ENCODE data around the gene RAP1B.

DNA sequence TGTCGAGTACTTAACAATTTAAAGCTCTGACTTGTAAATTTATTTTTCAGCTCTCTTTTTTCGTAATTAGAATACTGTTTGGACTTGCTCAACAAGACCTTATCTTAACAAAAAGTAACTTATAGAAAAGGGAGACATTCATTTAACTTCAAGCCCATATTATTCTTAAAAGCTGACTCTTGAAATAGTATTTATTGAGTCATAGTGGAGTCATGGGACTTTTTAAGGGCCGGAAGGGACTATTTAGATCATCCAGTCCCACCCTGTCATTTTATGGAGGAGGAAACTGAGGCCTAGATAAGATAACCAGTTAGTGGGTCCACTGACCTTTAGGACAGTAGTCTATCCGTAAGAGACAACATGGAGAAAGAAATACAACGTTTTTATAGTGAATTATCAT, 1.5 kb downstream of the RAP1B start:
- TF ChIP-seq POLR2A (IDR thresholded peaks at IDR 0.05) (no peak), EP300 (IDR thresholded peaks at IDR 0.05) (no peak)
- TF ChIP-seq, protein P1, sequence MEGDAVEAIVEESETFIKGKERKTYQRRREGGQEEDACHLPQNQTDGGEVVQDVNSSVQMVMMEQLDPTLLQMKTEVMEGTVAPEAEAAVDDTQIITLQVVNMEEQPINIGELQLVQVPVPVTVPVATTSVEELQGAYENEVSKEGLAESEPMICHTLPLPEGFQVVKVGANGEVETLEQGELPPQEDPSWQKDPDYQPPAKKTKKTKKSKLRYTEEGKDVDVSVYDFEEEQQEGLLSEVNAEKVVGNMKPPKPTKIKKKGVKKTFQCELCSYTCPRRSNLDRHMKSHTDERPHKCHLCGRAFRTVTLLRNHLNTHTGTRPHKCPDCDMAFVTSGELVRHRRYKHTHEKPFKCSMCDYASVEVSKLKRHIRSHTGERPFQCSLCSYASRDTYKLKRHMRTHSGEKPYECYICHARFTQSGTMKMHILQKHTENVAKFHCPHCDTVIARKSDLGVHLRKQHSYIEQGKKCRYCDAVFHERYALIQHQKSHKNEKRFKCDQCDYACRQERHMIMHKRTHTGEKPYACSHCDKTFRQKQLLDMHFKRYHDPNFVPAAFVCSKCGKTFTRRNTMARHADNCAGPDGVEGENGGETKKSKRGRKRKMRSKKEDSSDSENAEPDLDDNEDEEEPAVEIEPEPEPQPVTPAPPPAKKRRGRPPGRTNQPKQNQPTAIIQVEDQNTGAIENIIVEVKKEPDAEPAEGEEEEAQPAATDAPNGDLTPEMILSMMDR (IDR thresholded peaks at IDR 0.05) = no peak

Data from ovary (tissue), 3 donors.